ENCODE measurements around the gene L2HGDH. TPM values are rescaled to one million over a fixed set of nuclear protein-coding genes. Genes with fewer than 3 reads are reported as not detected.

L2HGDH gene
- total and polyA plus RNA-seq, 2 experiments from 2014 or later, result 5.8 to 9.7 TPM

GRCh38 chr14:50213795-50214194 is 98.2 kb downstream of the L2HGDH start:
- WGBS (ENCODE audit: low lambda C conversion rate, missing lambda C conversion rate), result 88% methylated on average over 2 of the region's 2 CpGs
- Histone ChIP-seq H3K9me2 (replicated peaks; ENCODE audit: insufficient read depth) (no peaks in the 10 kb centered on the region), H3K4me2 (no peak overlapping the region), H3K4me1 (ENCODE audit: insufficient read depth) (no peaks in the 10 kb centered on the region), H2AFZ (no peak overlapping the region), H3K36me3 (replicated peaks; ENCODE audit: insufficient read depth, low read depth) (no peaks in the 10 kb centered on the region), H3K27me3 (no peaks in the 10 kb centered on the region), H3K27ac (no peak overlapping the region), H3K79me2 (peaks cover 98% of the 10 kb centered on the region), H3K4me3 (no peak overlapping the region), H4K20me1 (ENCODE audit: insufficient read depth, poor library complexity, severe bottlenecking) (peaks cover 20% of the 10 kb centered on the region), H3K9me3 (ENCODE audit: low read depth) (no peaks in the 10 kb centered on the region)
- TF ChIP-seq EZH2 (IDR thresholded peaks at IDR 0.05; ENCODE audit: borderline replicate concordance), result no peak
- TF ChIP-seq EZH2phosphoT487 (IDR thresholded peaks at IDR 0.05; ENCODE audit: low read depth, severe bottlenecking, unreplicated experiment), result no peak
- TF ChIP-seq, protein P1, sequence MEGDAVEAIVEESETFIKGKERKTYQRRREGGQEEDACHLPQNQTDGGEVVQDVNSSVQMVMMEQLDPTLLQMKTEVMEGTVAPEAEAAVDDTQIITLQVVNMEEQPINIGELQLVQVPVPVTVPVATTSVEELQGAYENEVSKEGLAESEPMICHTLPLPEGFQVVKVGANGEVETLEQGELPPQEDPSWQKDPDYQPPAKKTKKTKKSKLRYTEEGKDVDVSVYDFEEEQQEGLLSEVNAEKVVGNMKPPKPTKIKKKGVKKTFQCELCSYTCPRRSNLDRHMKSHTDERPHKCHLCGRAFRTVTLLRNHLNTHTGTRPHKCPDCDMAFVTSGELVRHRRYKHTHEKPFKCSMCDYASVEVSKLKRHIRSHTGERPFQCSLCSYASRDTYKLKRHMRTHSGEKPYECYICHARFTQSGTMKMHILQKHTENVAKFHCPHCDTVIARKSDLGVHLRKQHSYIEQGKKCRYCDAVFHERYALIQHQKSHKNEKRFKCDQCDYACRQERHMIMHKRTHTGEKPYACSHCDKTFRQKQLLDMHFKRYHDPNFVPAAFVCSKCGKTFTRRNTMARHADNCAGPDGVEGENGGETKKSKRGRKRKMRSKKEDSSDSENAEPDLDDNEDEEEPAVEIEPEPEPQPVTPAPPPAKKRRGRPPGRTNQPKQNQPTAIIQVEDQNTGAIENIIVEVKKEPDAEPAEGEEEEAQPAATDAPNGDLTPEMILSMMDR (IDR thresholded peaks at IDR 0.05; ENCODE audit: poor library complexity), result no peak
- DNase-seq (ENCODE audit: low spot score), result no peak

DNA sequence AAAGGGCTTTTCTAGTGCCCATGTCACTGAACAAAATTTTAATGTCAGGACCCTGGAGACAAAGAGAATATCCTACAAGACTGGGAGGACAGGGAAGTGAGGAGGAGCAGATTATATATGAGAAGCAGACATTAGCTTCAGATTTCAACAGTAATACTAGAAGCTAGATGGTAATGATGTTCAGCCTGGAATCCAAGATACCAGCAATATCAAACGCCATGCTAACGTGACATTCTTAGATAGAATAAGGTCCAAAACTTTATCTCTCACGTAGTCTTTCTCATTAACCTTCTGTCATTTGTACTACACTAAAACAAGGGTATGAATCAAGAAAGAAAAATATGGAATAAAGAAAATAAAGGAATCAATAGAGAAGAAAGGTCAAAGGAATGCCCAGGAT is 99.3 kb downstream of the L2HGDH start:
- no peak overlapping the region for H3K4me3 ChIP-seq
- no peaks in the 10 kb centered on the region for H3K4me1 ChIP-seq (ENCODE audit: insufficient read depth)
- TF ChIP-seq, protein P1 (IDR thresholded peaks at IDR 0.05; ENCODE audit: poor library complexity), result no peak
- TF ChIP-seq EZH2 (IDR thresholded peaks at IDR 0.05; ENCODE audit: borderline replicate concordance) (no peak), EZH2phosphoT487 (IDR thresholded peaks at IDR 0.05; ENCODE audit: low read depth, severe bottlenecking, unreplicated experiment) (no peak)
- no peak overlapping the region for H2AFZ ChIP-seq
- WGBS (ENCODE audit: low lambda C conversion rate, missing lambda C conversion rate), result 62% methylated on average over 3 of the region's 3 CpGs
- H3K36me3 ChIP-seq (replicated peaks; ENCODE audit: insufficient read depth, low read depth), result no peaks in the 10 kb centered on the region
- H3K4me2 ChIP-seq, result no peak overlapping the region
- no peak overlapping the region for H3K27ac ChIP-seq
- no peak for DNase-seq (ENCODE audit: low spot score)
- no peaks in the 10 kb centered on the region for H3K9me2 ChIP-seq (replicated peaks; ENCODE audit: insufficient read depth)
- no peaks in the 10 kb centered on the region for H3K9me3 ChIP-seq (ENCODE audit: low read depth)
- H3K27me3 ChIP-seq, result no peaks in the 10 kb centered on the region
- peaks cover 96% of the 10 kb centered on the region for H3K79me2 ChIP-seq
- H4K20me1 ChIP-seq (ENCODE audit: insufficient read depth, poor library complexity, severe bottlenecking), result peaks cover 14% of the 10 kb centered on the region

- Histone ChIP-seq H3K36me3 (replicated peaks; ENCODE audit: insufficient read depth, low read depth) (no peaks in the 10 kb centered on the region), H4K20me1 (ENCODE audit: insufficient read depth, poor library complexity, severe bottlenecking) (peaks cover 22% of the 10 kb centered on the region), H3K79me2 (peaks cover 95% of the 10 kb centered on the region), H3K4me3 (no peak overlapping the region), H2AFZ (no peak overlapping the region), H3K27me3 (no peaks in the 10 kb centered on the region), H3K4me2 (no peak overlapping the region), H3K9me3 (ENCODE audit: low read depth) (no peaks in the 10 kb centered on the region), H3K9me2 (replicated peaks; ENCODE audit: insufficient read depth) (no peaks in the 10 kb centered on the region), H3K4me1 (ENCODE audit: insufficient read depth) (no peaks in the 10 kb centered on the region), H3K27ac (no peak overlapping the region)
- no peak for TF ChIP-seq EZH2phosphoT487 (IDR thresholded peaks at IDR 0.05; ENCODE audit: low read depth, severe bottlenecking, unreplicated experiment)
- TF ChIP-seq, protein P1 (IDR thresholded peaks at IDR 0.05; ENCODE audit: poor library complexity), result no peak
- no peak for TF ChIP-seq EZH2 (IDR thresholded peaks at IDR 0.05; ENCODE audit: borderline replicate concordance)
- no peak for DNase-seq (ENCODE audit: low spot score)
- 93% methylated on average over 1 of the region's 1 CpG for WGBS (ENCODE audit: low lambda C conversion rate, missing lambda C conversion rate)
These were observed 102.0 kb downstream of the L2HGDH start for GRCh38 chr14:50210074-50210473.

- 89% methylated on average over 2 of the region's 2 CpGs for WGBS (ENCODE audit: low lambda C conversion rate, missing lambda C conversion rate)
- no peak for TF ChIP-seq EZH2phosphoT487 (IDR thresholded peaks at IDR 0.05; ENCODE audit: low read depth, severe bottlenecking, unreplicated experiment)
- no peak for TF ChIP-seq EZH2 (IDR thresholded peaks at IDR 0.05; ENCODE audit: borderline replicate concordance)
- TF ChIP-seq, protein P1 (IDR thresholded peaks at IDR 0.05; ENCODE audit: poor library complexity), result no peak
- H3K79me2 ChIP-seq, result peaks cover 8% of the 10 kb centered on the region
- no peaks in the 10 kb centered on the region for H3K4me1 ChIP-seq (ENCODE audit: insufficient read depth)
- no peak overlapping the region for H3K4me2 ChIP-seq
- H3K27me3 ChIP-seq, result no peaks in the 10 kb centered on the region
- H3K9me2 ChIP-seq (replicated peaks; ENCODE audit: insufficient read depth), result no peaks in the 10 kb centered on the region
- H3K27ac ChIP-seq, result no peak overlapping the region
- no peak for DNase-seq (ENCODE audit: low spot score)
- H2AFZ ChIP-seq, result no peak overlapping the region
- no peaks in the 10 kb centered on the region for H3K36me3 ChIP-seq (replicated peaks; ENCODE audit: insufficient read depth, low read depth)
- no peaks in the 10 kb centered on the region for H3K9me3 ChIP-seq (ENCODE audit: low read depth)
- H3K4me3 ChIP-seq, result no peak overlapping the region
- no peaks in the 10 kb centered on the region for H4K20me1 ChIP-seq (ENCODE audit: insufficient read depth, poor library complexity, severe bottlenecking)
These were observed 113.5 kb downstream of the L2HGDH start for GRCh38 chr14:50198499-50198898.

All from hepatocyte (in vitro differentiated cells).